Adrenal gland (tissue), 5 donors: Measurements from ENCODE around the gene DIAPH3.
"Not testable (repeated sequence)": the region's sequence is repeated elsewhere in the genome, so short reads cannot be mapped to it uniquely, and the experiment has no call there.

Source experiments
- POLR2A ChIP-seq, 2 donors: fragments of 450-650 bp; IDR thresholded peaks; one replicate each; pipeline ENCODE4 v1.6.1; 2017; ENCODE audit warnings: antibody characterized with exemption in 2 of 2, mild to moderate bottlenecking in 2 of 2, moderate library complexity in 1 of 2
- TF ChIP-seq, protein P1 (sequence below), 6 experiments: fragments of 450-650 bp in 4 of 6; fragments of 200-600 bp in 2 of 6; sonication (generic) in 1 of 6; IDR thresholded peaks; 1 replicate in 5 of 6; 2 replicates in 1 of 6; pipeline versions ENCODE4 v1.5.1 to v1.8.0; 2016 to 2021; ENCODE audit warnings: antibody characterized with exemption in 6 of 6, mild to moderate bottlenecking in 2 of 6, moderate library complexity in 1 of 6
- donor health status: DM: no; HTN: no; CAD: no.

DNA sequence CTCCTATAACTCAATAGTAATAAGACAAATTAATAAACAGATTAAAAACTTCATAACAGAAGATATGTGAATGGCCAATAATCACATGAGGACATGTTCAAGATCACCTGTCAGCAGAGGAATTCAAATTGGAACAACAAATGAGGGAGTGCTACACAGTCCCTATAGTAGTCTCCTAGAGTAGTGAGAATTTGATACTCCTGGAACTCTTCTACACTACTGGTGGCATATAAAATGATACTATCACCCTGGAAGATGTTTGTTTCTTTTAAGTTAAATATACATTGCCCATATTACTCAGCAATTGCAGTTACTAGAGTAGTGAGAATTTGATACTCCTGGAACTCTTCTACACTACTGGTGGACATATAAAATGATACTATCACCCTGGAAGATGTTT is 115.4 kb downstream of the DIAPH3 start:
- not testable (repeated sequence) for TF ChIP-seq POLR2A (IDR thresholded peaks at IDR 0.05)
- TF ChIP-seq, protein P1, sequence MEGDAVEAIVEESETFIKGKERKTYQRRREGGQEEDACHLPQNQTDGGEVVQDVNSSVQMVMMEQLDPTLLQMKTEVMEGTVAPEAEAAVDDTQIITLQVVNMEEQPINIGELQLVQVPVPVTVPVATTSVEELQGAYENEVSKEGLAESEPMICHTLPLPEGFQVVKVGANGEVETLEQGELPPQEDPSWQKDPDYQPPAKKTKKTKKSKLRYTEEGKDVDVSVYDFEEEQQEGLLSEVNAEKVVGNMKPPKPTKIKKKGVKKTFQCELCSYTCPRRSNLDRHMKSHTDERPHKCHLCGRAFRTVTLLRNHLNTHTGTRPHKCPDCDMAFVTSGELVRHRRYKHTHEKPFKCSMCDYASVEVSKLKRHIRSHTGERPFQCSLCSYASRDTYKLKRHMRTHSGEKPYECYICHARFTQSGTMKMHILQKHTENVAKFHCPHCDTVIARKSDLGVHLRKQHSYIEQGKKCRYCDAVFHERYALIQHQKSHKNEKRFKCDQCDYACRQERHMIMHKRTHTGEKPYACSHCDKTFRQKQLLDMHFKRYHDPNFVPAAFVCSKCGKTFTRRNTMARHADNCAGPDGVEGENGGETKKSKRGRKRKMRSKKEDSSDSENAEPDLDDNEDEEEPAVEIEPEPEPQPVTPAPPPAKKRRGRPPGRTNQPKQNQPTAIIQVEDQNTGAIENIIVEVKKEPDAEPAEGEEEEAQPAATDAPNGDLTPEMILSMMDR (IDR thresholded peaks at IDR 0.05): not testable (repeated sequence)
